Measurements from ENCODE around the gene NLGN3. TPM values are rescaled to one million over a fixed set of nuclear protein-coding genes. Genes with fewer than 3 reads are reported as not detected.
A peak's percentile ranks its signal among the peaks of the same experiment; 100 is the strongest.

The NLGN3 gene
- total RNA-seq, 4 donors from 2014 or later, result 0.52 to 0.97 (median 0.60) TPM

DNA sequence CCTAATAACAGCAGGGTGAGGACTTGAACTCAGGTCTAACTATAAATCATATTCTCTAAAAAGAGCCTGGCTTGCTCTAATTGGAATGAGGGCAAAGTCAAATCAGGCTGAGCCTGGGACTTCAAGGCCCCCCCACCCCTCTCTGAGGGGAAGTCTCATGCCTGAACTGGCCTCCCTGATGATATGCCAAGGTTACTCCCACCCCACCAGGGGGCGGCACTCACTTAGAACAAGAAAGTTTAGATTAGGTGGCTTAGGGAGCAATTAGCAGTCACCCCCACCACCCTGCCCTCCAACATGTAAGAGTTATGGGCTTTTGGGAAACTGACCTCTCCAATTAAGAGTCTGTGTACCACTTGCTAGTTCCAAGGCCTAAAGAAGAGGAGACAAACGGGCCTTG is 46.3 kb upstream of the NLGN3 start:
- no peaks in the 10 kb centered on the region for H3K9me3 ChIP-seq
- no peak overlapping the region for H3K4me3 ChIP-seq
- peaks cover 20% of the 10 kb centered on the region for H3K4me1 ChIP-seq
- no peaks in the 10 kb centered on the region for H3K36me3 ChIP-seq
- H3K27ac ChIP-seq, result no peak overlapping the region
- no peaks in the 10 kb centered on the region for H3K27me3 ChIP-seq
- TF ChIP-seq, protein P1, sequence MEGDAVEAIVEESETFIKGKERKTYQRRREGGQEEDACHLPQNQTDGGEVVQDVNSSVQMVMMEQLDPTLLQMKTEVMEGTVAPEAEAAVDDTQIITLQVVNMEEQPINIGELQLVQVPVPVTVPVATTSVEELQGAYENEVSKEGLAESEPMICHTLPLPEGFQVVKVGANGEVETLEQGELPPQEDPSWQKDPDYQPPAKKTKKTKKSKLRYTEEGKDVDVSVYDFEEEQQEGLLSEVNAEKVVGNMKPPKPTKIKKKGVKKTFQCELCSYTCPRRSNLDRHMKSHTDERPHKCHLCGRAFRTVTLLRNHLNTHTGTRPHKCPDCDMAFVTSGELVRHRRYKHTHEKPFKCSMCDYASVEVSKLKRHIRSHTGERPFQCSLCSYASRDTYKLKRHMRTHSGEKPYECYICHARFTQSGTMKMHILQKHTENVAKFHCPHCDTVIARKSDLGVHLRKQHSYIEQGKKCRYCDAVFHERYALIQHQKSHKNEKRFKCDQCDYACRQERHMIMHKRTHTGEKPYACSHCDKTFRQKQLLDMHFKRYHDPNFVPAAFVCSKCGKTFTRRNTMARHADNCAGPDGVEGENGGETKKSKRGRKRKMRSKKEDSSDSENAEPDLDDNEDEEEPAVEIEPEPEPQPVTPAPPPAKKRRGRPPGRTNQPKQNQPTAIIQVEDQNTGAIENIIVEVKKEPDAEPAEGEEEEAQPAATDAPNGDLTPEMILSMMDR (IDR thresholded peaks at IDR 0.05), result no peak
- TF ChIP-seq POLR2AphosphoS5 (IDR thresholded peaks at IDR 0.05), result no peak
- TF ChIP-seq EP300 (IDR thresholded peaks at IDR 0.05), result no peak
- TF ChIP-seq POLR2A (IDR thresholded peaks at IDR 0.05), result no peak
- 15% methylated on average over 2 of the region's 2 CpGs for WGBS
- DNase-seq (ENCODE audit: low spot score in 2 of 2), result peak in 1 of 2 donors; percentile 75

DNA sequence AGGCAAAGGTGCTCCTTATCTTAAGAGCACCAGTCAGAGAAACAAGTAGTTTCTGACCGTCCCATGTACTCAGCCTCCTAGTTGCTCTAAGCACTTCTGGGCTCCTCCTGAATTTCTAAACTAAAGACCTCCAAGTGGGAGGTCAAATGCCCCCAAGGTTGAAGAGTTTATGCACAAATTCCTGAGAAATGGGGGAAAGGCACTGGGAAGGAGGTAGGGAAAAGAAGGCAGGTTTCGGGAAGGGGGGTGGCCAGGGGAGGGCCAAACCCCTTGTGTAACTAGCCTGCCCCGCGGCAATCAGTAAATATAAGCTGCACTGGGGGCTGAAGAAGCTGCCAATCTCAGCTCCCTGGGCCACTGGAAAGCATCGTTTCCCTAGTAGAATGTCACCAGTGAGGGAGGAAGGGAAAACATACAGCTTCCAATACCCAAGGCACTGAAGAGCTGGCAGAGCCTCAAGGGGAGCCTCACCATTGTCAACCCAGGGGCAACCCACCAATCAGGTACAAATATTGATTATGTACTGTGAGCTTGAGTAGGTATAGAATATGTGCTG is 45.6 kb upstream of the NLGN3 start:
- Histone ChIP-seq H3K27ac (no peak overlapping the region), H3K4me3 (no peak overlapping the region), H3K9me3 (no peaks in the 10 kb centered on the region), H3K4me1 (peaks cover 24% of the 10 kb centered on the region), H3K36me3 (no peaks in the 10 kb centered on the region), H3K27me3 (no peaks in the 10 kb centered on the region)
- DNase-seq (ENCODE audit: low spot score in 2 of 2), result no peak
- 50% methylated on average over 5 of the region's 5 CpGs for WGBS
- no peak for TF ChIP-seq POLR2A (IDR thresholded peaks at IDR 0.05)
- no peak for TF ChIP-seq EP300 (IDR thresholded peaks at IDR 0.05)
- no peak for TF ChIP-seq POLR2AphosphoS5 (IDR thresholded peaks at IDR 0.05)
- TF ChIP-seq, protein P1 (IDR thresholded peaks at IDR 0.05), result no peak

DNA sequence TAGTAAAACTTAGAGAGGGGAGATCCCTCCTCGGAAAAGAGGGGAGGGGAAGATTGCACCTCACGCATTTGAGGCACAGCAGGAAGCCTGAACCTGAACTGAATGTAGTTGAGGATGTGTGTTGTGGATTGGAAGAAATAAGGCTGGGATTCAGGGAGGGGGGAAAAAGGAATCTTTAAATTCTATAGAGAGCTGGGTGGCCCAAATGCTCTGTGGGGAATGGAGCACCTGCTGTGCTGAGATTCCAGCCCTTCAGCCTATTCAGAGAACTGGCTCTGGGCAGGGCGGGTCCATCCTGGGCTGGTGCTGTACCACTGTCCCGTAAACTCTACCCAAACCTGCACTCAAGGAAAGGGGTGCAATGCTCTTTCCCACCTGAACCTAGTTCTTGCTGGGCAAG is 44.9 kb upstream of the NLGN3 start:
- Histone ChIP-seq H3K27me3 (no peaks in the 10 kb centered on the region), H3K9me3 (no peaks in the 10 kb centered on the region)

DNA sequence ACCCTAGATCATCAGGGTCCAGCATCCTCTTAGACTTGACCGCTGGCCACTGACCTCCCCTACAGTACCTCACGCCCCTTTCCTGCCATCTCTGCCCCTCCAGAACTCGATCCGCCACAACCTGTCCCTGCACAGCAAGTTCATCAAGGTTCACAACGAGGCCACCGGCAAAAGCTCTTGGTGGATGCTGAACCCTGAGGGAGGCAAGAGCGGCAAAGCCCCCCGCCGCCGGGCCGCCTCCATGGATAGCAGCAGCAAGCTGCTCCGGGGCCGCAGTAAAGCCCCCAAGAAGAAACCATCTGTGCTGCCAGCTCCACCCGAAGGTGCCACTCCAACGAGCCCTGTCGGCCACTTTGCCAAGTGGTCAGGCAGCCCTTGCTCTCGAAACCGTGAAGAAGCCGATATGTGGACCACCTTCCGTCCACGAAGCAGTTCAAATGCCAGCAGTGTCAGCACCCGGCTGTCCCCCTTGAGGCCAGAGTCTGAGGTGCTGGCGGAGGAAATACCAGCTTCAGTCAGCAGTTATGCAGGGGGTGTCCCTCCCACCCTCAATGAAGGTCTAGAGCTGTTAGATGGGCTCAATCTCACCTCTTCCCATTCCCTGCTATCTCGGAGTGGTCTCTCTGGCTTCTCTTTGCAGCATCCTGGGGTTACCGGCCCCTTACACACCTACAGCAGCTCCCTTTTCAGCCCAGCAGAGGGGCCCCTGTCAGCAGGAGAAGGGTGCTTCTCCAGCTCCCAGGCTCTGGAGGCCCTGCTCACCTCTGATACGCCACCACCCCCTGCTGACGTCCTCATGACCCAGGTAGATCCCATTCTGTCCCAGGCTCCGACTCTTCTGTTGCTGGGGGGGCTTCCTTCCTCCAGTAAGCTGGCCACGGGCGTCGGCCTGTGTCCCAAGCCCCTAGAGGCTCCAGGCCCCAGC is 43.8 kb upstream of the NLGN3 start:
- H3K36me3 ChIP-seq, result no peaks in the 10 kb centered on the region
- no peak overlapping the region for H3K4me3 ChIP-seq
- peaks cover 17% of the 10 kb centered on the region for H3K4me1 ChIP-seq
- TF ChIP-seq POLR2A (IDR thresholded peaks at IDR 0.05) (no peak), EP300 (IDR thresholded peaks at IDR 0.05) (no peak), POLR2AphosphoS5 (IDR thresholded peaks at IDR 0.05) (no peak)
- TF ChIP-seq, protein P1 (IDR thresholded peaks at IDR 0.05), result no peak
- no peak for DNase-seq (ENCODE audit: low spot score in 2 of 2)
- no peaks in the 10 kb centered on the region for H3K27me3 ChIP-seq
- H3K9me3 ChIP-seq, result no peaks in the 10 kb centered on the region
- WGBS, result 64% methylated on average over 30 of the region's 31 CpGs
- no peak overlapping the region for H3K27ac ChIP-seq

More for the DNA sequence above, 44.9 kb upstream of the NLGN3 start:
- Histone ChIP-seq H3K36me3 (no peaks in the 10 kb centered on the region), H3K4me3 (no peak overlapping the region), H3K4me1 (peaks cover 24% of the 10 kb centered on the region), H3K27ac (no peak overlapping the region)
- DNase-seq (ENCODE audit: low spot score in 2 of 2), result no peak
- TF ChIP-seq POLR2AphosphoS5 (IDR thresholded peaks at IDR 0.05), result no peak
- TF ChIP-seq, protein P1 (IDR thresholded peaks at IDR 0.05), result no peak
- no peak for TF ChIP-seq POLR2A (IDR thresholded peaks at IDR 0.05)
- no peak for TF ChIP-seq EP300 (IDR thresholded peaks at IDR 0.05)
- WGBS, result 58% methylated on average over 3 of the region's 4 CpGs

DNA sequence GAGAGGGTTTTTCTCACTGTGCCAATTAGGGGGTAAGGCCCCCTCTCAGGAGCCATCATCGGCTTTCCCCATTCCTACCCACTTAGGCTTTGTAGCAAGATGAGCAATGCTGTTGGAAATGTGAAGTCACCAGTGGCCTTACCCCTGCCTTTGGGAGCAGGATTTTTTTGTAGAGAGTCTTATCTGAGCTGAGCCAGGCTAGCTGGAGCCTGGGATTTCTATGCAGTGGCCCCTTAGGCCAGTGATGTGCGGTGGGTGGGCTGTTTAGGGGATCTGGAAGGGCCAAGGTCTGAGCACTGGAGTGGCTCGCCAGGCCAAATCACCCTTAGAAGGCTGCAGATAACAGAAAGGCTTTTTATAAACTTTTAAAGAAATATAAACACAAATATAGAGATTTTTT is 42.3 kb upstream of the NLGN3 start:
- Histone ChIP-seq H3K4me1 (peaks cover 8% of the 10 kb centered on the region), H3K36me3 (no peaks in the 10 kb centered on the region), H3K27me3 (no peaks in the 10 kb centered on the region), H3K4me3 (no peak overlapping the region), H3K27ac (no peak overlapping the region), H3K9me3 (no peaks in the 10 kb centered on the region)
- DNase-seq (ENCODE audit: low spot score in 2 of 2), result no peak
- 66% methylated on average over 3 of the region's 3 CpGs for WGBS
- TF ChIP-seq POLR2AphosphoS5 (IDR thresholded peaks at IDR 0.05) (no peak), POLR2A (IDR thresholded peaks at IDR 0.05) (no peak), EP300 (IDR thresholded peaks at IDR 0.05) (no peak)
- TF ChIP-seq, protein P1 (IDR thresholded peaks at IDR 0.05), result no peak
